ENCODE data around the gene FNDC3B.

- TF ChIP-seq MAX (IDR thresholded peaks at IDR 0.05; ENCODE audit: insufficient read depth, insufficient read length) (no peak), CTCF (IDR thresholded peaks at IDR 0.05; ENCODE audit: extremely low read depth in 1 of 2, insufficient read depth in 1 of 2, low read depth in 1 of 2, low read length in 2 of 2) (no peak), EZH2 (IDR thresholded peaks at IDR 0.05; ENCODE audit: borderline replicate concordance, low read depth, low read length, severe bottlenecking) (no peak), POLR2A (IDR thresholded peaks at IDR 0.05; ENCODE audit: low read depth, low read length) (peak; percentile 7), JUN (IDR thresholded peaks at IDR 0.05; ENCODE audit: borderline replicate concordance, insufficient read depth, insufficient read length, low read depth) (no peak)
Measured at GRCh38 chr3:172040981-172041963, 1.9 kb downstream of the FNDC3B start.
